ENCODE results near the gene EPC2. TPM values are rescaled to one million over a fixed set of nuclear protein-coding genes. Genes with fewer than 3 reads are reported as not detected.

EPC2 gene
- total RNA-seq, 1 experiment from 2014 or later: 33.4 TPM

- no peak for TF ChIP-seq CTCF (IDR thresholded peaks at IDR 0.05; ENCODE audit: unreplicated experiment)
- Mint-ChIP-seq H3K4me1 (ENCODE audit: insufficient read depth, unreplicated experiment) (peaks cover 13% of the 10 kb centered on the region), H3K4me3 (ENCODE audit: unreplicated experiment) (no peak overlapping the region), H3K27ac (ENCODE audit: low read depth, unreplicated experiment) (peak overlapping the region; percentile 20), H3K27me3 (ENCODE audit: insufficient read depth, unreplicated experiment) (no peaks in the 10 kb centered on the region), H3K9me3 (ENCODE audit: unreplicated experiment) (no peaks in the 10 kb centered on the region), H3K36me3 (ENCODE audit: insufficient read depth, unreplicated experiment) (peaks cover 31% of the 10 kb centered on the region)
- ChIA-PET CTCF (interaction anchor here (0.6 kb wide), 1 partner anchor 816 kb away, joined by 3 read pairs; no protein-coding TSS in a partner anchor), POLR2A (interaction anchor here (0.6 kb wide), 1 partner anchor 111 kb away, joined by 3 read pairs; no protein-coding TSS in a partner anchor)
- intact Hi-C loops (cut with micrococcal nuclease): loop anchor here (10.0 kb wide), 1 partner anchor 112 kb away; the partner anchor contains the start of gene EPC2
- no TSS peak for BruUV-seq (replicated peaks)
- peak; percentile 67 for DNase-seq (ENCODE audit: unreplicated experiment)
Observed at GRCh38 chr2:148756292-148756975, 111.9 kb downstream of the EPC2 start.

GRCh38 chr2:148764815-148765214 lies 120.3 kb downstream of the EPC2 start:
- Mint-ChIP-seq H3K27me3 (ENCODE audit: insufficient read depth, unreplicated experiment) (no peaks in the 10 kb centered on the region), H3K36me3 (ENCODE audit: insufficient read depth, unreplicated experiment) (peaks cover 33% of the 10 kb centered on the region), H3K9me3 (ENCODE audit: unreplicated experiment) (no peaks in the 10 kb centered on the region), H3K27ac (ENCODE audit: low read depth, unreplicated experiment) (no peak overlapping the region), H3K4me1 (ENCODE audit: insufficient read depth, unreplicated experiment) (no peaks in the 10 kb centered on the region), H3K4me3 (ENCODE audit: unreplicated experiment) (no peak overlapping the region)
- no peak for TF ChIP-seq CTCF (IDR thresholded peaks at IDR 0.05; ENCODE audit: unreplicated experiment)
- DNase-seq (ENCODE audit: unreplicated experiment): no peak
- intact Hi-C loops (cut with micrococcal nuclease): no loop called here
- BruUV-seq (replicated peaks): no TSS peak
- ChIA-PET POLR2A (no interaction called here), CTCF (no interaction called here)

GRCh38 chr2:148770047-148770446 lies 125.5 kb downstream of the EPC2 start:
- H3K27me3 Mint-ChIP-seq (ENCODE audit: insufficient read depth, unreplicated experiment): no peaks in the 10 kb centered on the region
- no peaks in the 10 kb centered on the region for H3K9me3 Mint-ChIP-seq (ENCODE audit: unreplicated experiment)
- no peaks in the 10 kb centered on the region for H3K4me1 Mint-ChIP-seq (ENCODE audit: insufficient read depth, unreplicated experiment)
- intact Hi-C loops (cut with micrococcal nuclease): no loop called here
- CTCF ChIA-PET: interaction anchor here (0.8 kb wide), 1 partner anchor 30 kb away, joined by 3 read pairs; no protein-coding TSS in a partner anchor
- no peak for DNase-seq (ENCODE audit: unreplicated experiment)
- POLR2A ChIA-PET: interaction anchor here (1.0 kb wide), 1 partner anchor 19 kb away, joined by 3 read pairs; no protein-coding TSS in a partner anchor
- BruUV-seq (replicated peaks): no TSS peak
- H3K4me3 Mint-ChIP-seq (ENCODE audit: unreplicated experiment): no peak overlapping the region
- no peak overlapping the region for H3K27ac Mint-ChIP-seq (ENCODE audit: low read depth, unreplicated experiment)
- H3K36me3 Mint-ChIP-seq (ENCODE audit: insufficient read depth, unreplicated experiment): peaks cover 54% of the 10 kb centered on the region
- TF ChIP-seq CTCF (IDR thresholded peaks at IDR 0.05; ENCODE audit: unreplicated experiment): no peak

- ChIA-PET POLR2A (interaction anchor here (0.7 kb wide), 1 partner anchor 30 kb away, joined by 4 read pairs; no protein-coding TSS in a partner anchor), CTCF (interaction anchor here (0.6 to 1.2 kb wide), 2 partner anchors 129 to 170 kb away, joined by 3 read pairs; no protein-coding TSS in a partner anchor)
- no peak for TF ChIP-seq CTCF (IDR thresholded peaks at IDR 0.05; ENCODE audit: unreplicated experiment)
Observed at GRCh38 chr2:148781544-148781943, 137.0 kb downstream of the EPC2 start.

More at GRCh38 chr2:148781544-148781943, 137.0 kb downstream of the EPC2 start:
- DNase-seq (ENCODE audit: unreplicated experiment): no peak
- no TSS peak for BruUV-seq (replicated peaks)
- Mint-ChIP-seq H3K9me3 (ENCODE audit: unreplicated experiment) (no peaks in the 10 kb centered on the region), H3K4me1 (ENCODE audit: insufficient read depth, unreplicated experiment) (peaks cover 9% of the 10 kb centered on the region), H3K27me3 (ENCODE audit: insufficient read depth, unreplicated experiment) (no peaks in the 10 kb centered on the region), H3K4me3 (ENCODE audit: unreplicated experiment) (no peak overlapping the region), H3K27ac (ENCODE audit: low read depth, unreplicated experiment) (peak overlapping the region; percentile 48), H3K36me3 (ENCODE audit: insufficient read depth, unreplicated experiment) (peaks cover 44% of the 10 kb centered on the region)
- intact Hi-C loops (cut with micrococcal nuclease): no loop called here

Data from MCF 10A (cell line).